Stimulated activated CD4-positive, alpha-beta T cell treated with anti-CD3 and anti-CD28 coated beads, Interleukin-4, amount 100 ng/mL, for 48 hours (primary cell): ENCODE data around the gene BZW2.
"Not testable (repeated sequence)": the region's sequence is repeated elsewhere in the genome, so short reads cannot be mapped to it uniquely, and the experiment has no call there.

Source experiments
- DNase-seq, 2 donors: peaks; one replicate each; pipeline ENCODE4 v3.0.0-alpha.2; 2020; ENCODE audit warnings: low read depth in 2 of 2

Gene BZW2

DNA sequence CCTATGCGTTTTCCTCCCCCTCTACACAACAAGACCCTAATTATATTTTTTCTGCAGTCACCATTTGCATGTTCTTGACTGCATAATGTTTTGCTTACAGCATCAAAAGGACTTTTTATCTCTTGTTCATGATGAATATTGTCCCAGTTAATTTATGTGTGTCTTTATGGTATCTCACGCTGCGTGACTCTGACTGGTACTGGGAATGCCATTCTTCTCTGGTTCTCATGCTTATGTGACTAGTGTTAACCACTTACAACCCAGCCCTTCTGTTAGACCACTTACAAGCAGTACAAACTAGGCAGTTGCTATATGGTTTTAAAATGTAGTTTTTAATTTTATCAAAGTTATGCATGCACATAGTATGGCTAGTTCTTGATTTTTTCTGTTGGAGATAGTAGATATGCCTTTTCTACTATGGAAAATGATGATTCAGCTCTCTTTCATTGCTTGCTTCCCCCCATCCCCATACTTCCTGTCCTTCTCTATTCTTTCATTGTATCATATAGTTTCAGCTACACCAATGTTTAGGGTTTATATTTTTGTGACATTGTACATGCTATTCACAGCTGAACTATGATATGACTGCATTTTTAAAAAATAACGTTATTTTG is 24.9 kb downstream of the BZW2 start:
- DNase-seq = no peak

DNA sequence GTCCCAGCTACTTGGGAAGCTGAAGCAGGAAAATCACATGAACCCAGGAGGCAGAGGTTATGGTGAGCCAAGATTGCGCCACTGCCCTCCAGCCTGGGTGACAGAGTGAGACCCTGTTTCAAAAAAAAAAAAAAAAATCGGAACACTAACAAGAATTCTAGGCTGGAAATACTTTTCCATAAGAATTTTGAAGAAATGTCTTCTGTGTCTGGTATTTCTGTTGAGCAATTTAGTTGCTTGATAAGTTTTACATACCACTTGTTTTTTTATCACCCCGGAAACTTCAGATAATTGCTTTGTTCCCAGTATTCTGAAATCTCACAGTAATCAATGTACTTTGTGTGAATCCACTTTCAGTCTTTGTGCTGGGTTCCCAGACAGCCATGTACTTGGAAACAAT is 25.8 kb downstream of the BZW2 start:
- no peak for DNase-seq

DNA sequence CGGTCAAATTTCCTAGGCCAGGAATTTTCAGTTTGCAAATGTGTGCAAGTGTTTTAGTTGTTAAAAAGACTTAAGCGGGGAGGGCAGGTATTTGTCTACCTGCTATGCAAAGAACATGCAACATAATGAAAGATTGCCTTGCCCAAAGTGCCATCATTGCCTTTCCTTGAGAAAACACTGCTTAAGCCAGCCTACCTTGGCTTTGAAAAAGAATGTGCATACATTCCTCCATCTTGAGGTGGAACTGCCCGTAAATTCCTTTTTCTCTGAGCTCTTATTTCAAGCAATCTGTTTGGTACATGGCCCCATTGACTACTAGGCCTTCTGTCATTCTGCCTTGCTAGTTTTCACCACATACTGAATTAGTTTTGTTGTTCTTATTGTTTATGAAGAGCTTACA is 29.3 kb downstream of the BZW2 start:
- no peak for DNase-seq

DNA sequence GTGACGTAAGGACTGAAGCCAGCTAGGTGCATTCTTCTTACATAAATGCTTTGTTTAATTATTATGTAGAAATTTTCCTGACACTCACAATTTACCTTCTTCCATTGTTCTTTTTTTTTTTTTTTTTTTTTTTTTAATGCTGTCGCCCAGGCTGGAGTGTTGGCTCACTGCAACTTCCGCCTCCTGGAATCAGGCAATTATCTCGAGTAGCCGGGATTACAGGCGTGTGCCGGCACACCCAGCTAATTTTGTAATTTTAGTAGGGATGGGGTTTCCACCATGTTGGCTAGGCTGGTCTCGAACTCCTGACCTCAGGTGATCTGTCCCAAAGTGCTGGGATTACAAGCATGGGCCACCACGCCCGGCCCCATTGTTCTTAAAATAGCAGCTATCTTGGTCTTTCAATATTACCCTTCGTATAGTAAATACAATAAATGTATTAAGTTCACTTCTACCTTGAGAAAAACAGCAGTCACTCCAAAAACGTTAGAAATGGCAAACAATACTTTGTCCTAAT is 32.1 kb downstream of the BZW2 start:
- DNase-seq = no peak

DNA sequence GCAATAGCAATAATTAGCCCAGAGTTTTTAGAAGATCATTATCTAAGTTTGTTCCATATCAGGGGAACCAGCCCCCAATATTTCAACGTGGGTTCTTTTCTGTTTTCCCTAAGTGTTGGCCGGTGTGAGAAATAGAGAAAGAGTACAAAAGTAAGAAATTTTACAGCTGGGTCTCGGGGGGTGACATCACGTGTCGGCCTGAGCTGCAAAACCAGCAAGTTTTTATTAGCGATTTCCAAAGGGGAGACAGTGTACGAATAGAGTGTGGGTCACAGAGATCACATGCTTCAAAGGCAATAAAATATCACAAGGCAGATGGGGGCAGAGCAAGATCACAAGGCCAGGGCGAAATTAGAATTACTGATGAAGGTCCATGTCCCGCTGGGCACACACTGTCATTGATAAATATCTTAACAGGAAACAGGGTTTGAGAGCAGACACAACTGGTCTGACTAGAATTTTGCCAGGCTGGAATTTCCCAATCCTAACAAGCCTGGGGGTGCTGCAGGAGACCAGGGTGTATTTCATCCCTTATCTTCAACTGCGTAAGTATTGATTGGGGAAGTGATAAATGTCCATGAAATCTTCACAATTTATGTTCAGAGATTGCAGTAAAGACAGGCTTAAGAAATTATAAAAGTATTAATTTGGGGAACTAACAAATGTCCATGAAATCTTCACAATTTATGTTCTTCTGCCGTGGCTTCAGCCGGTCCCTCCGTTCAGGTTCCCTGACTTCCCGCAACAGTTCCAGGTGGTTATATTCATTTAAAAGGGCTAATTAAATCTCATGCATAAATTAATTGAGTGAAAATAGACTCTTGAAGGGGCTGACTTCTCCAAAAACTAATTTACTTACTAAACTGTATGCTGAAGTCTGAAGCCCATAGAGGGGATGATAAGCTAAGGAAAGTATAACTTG is 32.9 kb downstream of the BZW2 start:
- DNase-seq = not testable (repeated sequence)

DNA sequence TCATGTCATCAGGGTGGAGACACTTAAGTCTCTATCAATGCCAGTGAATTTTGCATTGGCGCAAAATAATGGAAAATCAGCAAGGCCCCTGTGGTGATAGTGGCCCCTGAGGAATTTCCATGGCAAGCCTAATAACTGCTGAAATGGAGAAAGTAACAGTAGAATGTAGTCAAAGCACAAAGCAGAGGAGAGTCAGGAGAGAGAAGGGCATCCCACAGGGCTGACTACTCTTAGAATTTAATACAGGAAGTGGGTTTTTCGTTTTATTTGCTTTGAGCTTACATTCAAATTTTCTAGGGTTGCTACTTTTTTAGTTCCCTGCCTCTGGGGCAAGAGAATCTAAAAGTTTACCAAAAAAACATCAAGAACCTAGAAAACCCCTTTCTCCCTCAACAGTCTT is 39.0 kb downstream of the BZW2 start:
- DNase-seq = no peak

DNA sequence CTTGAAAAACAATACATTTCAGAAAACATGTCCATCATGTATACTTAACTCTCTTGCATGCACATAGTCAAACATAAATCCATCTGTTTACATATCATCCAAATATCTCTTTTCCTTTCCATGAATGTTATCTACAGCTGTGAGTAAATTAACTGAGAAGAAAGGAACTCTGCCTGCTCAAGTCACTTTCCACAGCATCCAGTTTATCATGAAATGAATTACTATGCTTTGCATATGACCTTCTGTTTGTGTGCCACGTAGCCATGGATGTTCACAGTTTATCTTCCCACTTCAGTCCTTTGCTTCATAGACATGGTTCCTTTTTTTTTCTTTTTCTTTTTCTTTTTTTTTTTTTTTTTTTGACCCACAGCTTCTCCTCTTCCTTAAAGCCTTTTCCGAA is 39.6 kb downstream of the BZW2 start:
- no peak for DNase-seq

DNA sequence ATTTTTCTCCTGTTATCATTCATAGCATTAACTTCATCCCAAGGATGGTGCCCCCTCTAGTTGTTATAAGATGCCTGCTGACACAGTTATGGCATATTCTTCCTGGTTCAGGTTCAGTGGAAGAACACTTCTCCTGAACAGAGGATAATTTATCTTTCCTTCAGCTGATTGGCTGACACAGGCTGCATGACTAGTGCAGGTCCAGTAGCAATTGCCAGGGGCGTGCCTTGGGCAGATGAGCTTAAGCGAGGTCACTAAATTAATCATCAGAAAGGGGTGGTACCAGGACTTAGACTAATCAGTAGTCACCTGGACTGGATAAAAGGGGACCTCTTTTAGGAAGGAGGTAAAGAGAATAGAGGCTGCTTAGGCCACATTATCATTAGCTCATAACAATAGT is 42.3 kb downstream of the BZW2 start:
- no peak for DNase-seq

DNA sequence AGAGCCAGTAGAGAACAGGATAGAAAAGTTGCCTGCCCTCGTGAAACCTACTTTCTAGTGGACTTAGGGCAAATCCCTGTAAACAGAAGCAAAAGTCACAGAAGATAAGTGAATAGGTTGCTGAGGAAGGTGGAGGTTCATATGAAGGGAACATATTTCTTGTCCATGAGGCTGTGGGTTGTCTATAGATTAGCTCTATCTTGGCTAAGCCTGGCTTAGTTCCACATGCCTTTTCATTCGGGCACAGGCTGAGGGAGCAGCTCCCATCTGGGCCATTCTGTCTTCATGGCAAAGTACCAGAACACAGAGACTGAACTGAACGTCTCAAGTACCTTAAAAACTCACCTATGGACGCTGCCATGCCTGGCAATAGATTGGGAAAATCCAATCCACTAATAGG is 45.3 kb downstream of the BZW2 start:
- DNase-seq = no peak

DNA sequence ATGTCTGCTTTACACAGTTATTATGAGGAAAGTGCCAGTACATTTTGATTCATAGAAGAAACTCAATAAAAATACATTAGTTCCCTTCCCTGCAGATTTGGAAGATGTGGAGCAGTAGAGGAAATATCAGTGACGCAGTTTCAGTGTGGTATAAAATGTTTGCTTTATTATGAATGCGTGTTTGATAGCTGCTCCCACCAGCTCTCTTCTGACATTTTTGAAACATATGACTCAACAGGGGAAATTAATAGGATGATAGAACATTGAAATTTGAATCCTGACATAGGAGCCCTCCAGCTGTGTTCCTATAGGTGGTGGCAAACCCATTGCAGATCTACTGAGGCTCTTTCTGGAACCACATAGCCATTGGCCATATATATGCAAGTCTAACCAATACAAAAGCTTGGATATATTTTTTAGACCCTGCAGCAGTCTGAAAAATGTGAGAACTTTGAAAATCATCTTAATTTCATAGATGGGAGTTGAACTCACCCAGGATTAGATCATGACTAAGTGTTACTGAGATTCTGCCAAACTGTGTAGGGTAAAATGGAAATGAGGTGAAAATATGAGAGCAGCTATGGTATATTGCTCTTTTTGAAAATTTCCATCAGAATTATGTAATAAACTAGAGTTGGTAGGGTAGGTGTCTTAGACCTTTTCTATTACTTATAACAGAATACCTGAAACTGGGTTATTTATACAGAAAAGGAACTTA is 47.8 kb downstream of the BZW2 start:
- DNase-seq = no peak

DNA sequence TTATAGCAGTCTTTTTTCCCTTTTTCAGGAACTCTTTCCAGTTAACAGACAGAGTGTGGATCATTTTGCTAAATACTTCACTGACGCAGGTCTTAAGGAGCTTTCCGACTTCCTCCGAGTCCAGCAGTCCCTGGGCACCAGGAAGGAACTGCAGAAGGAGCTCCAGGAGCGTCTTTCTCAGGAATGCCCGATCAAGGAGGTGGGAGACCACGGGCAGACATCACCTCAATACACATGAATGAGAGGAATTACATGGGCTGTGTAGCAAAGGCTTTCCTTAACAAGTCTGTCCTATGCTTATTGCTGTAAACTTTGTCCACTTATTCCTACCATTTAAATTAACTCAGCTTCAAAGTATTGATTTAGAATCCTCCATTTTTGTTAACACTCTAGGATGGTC is 48.8 kb downstream of the BZW2 start:
- no peak for DNase-seq

DNA sequence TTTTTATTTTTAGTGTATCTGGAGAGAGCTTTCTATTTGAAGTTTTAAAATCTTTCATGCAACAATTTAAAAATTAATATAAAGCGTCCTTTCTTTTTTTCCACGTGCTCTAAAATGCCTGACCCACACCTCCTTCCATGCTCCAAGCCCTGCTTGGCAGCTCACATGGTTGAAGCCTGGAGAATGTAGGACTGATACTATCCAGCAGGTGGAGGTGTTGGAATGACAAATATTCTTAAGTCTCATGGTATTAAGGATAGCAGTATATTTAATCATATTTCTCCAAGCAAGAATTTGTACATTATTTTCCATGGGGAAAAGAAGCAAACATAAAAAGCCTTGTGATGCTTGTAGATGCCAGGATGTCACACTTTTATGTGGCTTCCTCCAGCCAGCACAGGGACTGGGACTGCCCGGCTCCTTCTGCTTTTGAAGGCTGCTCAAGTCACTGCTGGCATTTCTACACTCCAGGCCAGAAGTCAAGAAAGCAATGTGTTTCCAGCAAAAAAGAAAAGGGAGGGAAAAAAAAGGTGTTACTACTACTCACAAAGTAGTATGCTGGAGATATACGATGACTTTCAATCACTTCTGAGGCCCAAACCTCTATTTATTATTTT is 49.7 kb downstream of the BZW2 start:
- no peak for DNase-seq

DNA sequence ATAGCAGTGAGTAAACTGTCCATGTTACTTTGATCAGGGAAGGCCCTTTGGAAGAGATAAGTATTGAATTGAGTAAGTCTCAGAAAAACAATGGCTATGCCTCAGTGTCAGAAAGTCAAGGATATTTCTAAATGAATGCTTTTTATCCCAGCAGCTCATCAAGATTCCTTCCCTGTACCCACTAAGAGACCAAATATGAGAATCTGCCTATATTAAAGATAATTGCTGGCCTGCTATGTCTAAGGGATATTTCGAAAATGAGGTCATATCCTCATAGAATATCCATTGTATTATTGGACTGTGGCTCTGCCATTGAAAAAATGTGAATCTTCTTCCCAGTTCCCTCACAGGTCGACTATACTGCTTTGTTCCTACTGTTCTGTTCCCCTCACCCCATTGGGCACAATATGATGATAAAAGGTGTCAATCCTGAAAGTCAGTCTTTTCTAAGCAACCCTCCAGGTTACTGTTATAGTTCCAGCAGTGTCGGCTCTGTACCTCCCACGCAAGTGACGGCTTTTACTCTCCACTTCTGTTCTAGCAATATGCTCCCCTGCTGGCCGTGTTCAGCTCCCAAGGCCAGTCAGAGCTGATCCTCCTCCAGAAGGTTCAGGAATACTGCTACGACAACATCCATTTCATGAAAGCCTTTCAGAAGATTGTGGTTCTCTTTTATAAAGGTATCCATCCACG is 51.7 kb downstream of the BZW2 start:
- DNase-seq = no peak

DNA sequence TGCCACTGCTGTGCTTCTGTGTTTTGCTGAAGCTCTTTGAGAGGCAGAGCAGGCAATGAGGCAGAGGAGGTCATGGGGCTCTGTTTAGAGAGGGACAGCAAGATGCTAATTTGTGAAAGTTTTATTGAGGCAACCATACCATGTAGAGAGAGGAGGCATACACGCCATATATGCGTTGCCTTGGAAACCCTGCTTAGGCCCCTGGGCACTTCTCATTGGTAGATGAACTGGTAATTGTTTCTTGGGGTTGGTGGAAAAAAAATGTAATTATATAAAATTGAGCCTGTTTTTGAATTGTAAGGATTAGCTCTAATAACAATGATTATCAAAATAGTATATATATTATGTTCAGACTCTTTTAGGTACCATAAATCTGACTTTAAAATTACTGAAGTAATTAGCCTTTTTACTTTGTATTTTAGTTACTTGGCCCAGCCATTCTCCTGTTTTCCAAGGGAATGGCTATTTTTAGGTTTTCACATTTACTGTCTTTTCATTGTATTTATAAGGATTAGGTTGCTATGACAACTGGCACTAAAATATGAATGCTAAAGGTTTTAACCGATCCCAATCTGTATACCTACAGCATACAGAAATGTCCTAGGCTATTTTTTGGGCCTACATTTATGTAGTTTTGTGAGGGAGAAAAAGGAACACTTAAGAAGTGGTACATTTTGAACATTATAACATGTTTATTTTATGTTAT is 52.4 kb downstream of the BZW2 start:
- no peak for DNase-seq

DNA sequence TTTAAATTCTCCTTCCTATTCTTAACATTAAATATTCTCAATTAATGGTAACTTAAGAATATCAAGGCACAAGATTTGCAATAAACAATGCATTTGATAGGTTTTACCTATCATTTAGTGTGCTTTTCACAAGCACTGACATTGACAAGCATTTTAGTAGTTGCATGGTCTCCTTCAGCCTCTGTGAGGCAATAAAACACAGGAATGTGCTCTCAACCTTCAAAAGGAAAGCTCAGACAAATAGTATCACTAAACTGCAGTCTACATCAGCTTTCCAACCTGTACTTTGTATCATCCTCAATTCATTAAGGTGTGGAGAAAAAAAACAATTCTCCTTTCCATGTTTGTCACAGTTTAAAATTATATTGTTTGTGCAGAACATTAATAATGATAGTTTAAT is 56.5 kb downstream of the BZW2 start:
- no peak for DNase-seq

DNA sequence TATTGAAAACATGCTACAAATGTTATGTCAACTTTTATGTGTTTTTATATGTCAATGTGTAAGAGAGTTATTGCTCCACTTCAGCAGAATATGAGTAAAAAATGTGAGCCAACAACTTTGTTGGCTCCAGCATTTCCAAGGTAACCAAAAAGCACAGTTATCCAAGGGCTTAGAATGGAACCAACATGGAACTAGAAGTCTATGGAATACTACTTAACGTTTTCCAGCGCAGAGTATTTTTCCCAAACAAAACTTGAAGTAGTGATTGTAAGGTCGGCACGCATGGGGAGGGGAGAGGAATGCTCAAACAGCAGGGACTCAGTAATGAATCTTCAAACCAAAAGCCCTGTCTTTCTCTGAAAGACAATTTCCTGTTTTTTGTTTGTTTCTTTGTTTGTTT is 62.5 kb downstream of the BZW2 start:
- no peak for DNase-seq

DNA sequence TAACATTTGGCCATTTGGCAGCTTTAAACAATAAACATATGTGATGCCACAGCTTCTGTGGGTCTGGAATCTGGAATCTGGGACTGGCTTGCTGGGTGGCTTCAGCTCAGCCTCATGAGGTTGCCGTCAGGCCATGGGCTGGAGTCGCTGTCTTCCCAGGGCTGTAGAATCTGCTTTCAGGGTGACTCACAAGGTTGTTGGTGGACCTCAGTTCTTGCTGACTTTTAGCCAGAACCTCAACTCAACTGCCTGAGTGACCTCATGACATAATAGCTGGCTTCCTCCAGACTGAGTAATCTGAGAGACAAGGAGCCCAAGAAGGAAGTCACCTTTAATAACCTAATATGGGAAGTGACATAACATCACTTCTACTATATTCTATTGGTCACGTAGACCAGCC is 63.0 kb downstream of the BZW2 start:
- no peak for DNase-seq

DNA sequence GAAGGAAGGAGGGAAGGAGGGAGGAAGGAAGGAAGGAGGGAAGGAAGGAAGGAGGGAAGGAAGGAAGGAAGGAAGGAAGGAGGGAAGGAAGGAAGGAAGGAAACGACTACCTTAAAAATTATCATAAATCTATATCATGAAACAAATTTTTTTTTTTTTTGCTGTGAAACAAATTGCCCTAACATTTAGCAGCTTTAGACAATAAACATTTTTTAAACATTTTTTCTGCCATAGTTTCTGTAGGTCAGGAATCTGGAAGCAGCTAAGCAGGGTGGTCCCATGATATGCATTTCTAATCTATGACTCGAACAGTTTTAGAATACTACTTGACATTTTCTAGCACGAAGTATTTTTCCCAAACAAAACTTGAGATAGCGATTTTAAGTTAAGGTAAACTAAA is 64.7 kb downstream of the BZW2 start:
- no peak for DNase-seq

DNA sequence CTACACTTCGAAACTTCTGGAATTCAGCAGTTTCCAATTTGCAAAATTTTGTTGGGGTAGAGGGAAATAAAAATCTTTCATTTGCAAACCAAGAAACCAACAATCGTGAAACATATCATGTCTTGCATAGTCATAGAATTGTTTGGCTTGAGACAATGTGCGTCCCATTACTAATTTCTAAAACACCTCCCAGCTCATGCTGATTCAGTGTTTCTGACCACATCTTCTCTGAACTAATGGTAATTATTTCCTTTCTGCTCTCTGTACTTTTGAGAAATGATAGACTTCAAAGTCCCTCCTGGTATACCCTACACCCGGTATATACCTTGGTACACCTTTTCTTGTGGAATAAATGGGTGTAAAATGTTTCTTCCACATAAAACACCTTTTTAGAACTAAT is 65.7 kb downstream of the BZW2 start:
- DNase-seq = no peak

DNA sequence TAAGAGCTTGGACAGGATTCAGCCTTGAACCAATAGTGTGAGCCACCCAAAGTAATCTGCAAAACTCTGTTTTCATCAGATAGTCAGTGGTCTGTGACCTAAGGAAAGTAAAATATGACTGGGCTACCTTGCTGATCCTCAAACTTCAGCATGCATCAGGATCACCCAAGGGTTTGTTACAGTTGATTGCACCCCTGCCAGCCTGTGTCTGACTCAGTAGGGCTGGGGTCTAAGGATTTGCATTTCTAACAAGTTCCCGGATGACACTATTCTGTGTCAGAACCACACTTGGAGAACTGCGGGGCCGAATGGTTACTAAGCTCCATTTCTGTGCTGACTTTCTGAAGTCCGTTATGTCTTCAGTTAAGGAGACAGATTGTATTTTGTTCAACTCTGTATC is 66.9 kb downstream of the BZW2 start:
- peak in 1 of 2 donors; percentile 13 for DNase-seq

DNA sequence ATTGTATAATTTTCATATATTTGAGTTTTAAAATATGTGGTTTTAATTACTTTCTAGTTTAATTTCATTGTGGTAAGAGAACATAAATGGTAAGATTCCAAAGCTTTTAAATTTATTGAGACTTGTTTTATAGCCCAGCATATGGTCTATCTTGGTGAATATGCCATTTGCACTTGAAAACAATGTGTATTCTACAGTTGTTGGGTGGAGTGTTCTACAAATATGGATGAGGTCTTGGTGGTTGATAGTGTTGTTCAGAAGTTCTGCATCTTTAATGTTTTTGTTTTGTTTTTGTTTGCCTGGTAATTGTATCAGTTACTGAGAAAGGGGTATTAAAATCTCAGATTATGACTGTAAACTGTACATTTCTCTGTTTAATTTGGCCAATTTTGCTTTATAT is 69.9 kb downstream of the BZW2 start:
- DNase-seq = no peak
